GM03348 (cell line): ENCODE data around the gene DCD.
"Not testable (repeated sequence)": the region's sequence is repeated elsewhere in the genome, so short reads cannot be mapped to it uniquely, and the experiment has no call there.

Source experiments
- DNase-seq: peaks from one replicate; pipeline ENCODE4 v3.0.0; 2012; ENCODE audit warnings: low spot score

The DCD gene

GRCh38 chr12:54653025-54653424 lies 4.9 kb upstream of the DCD start:
- DNase-seq, result no peak

- no peak for DNase-seq
Measured at GRCh38 chr12:54650889-54651288, 2.7 kb upstream of the DCD start.

- no peak for DNase-seq
Measured at GRCh38 chr12:54650409-54650808, 2.2 kb upstream of the DCD start.

GRCh38 chr12:54649825-54650224 lies 1.7 kb upstream of the DCD start:
- no peak for DNase-seq

DNA sequence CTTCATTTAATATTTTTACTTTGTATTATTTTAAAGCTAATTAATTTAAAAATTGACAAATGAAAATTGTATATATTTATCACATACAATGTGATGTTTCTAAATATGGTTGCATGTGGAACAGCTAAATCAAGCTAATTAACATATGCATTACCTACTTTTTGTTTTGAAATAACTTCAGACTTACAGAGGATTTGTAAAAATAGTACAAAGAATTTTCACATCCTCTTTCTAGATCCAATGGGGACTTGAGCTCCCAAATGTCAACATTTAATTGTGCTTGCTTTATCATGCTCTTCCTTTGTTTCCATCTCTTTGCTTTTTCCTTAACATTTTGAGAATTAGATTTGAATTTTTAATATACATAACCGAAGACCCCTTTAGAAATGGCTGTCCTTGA lies 6.6 kb downstream of the DCD start:
- no peak for DNase-seq

DNA sequence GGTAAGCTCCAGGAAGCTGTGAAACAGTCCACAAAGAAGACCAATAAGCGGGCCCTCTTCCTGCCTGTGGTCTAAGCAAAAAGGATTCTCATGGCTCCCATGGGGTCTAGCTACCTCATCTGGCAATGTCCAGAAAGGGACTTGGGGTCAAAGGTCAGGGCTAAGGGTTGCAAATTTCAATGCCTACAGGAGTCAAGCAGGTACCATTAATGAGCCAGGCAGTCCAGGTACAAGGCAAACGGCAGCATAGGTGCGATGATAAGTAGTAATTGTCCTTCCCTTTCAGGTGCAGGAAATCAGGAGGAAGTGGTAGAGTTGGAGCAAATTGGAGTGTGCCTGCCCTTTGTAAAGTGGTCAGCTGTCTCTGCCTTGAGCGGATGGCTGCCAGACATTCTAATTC lies 7.1 kb downstream of the DCD start:
- no peak for DNase-seq

DNA sequence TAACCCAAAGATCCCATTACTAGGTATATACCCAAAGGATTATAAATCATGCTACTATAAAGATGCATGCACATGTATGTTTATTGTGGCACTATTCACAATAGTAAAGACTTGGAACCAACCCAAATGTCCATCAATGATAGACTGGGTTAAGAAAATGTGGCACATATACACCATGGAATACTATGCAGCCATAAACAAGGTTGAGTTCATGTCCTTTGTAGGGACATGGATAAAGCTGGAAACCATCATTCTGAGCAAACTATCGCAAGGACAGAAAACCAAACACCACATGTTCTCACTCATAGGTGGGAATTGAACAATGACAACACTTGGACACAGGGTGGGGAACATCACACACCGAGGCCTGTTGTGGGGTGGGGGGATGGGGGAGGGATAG lies 9.1 kb downstream of the DCD start:
- not testable (repeated sequence) for DNase-seq

DNA sequence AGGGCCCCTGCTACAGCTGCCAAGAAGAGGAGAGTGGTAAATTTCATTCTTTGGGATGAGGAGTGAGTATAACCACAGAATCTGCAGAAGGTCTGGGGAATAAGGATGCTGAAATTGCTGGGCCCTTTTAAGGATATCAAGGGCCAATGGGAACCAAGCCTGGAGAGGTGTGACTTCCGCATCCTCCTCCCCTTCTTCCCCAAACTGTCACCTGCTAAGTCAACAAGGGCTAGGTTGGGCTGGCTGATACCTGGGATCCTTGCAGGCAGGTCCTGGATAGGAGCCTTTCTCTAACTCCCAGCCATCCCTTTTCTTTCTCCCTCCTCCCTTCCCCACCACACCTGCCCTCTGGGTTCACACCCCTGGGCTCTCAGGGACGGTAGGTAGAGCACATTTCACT lies 13.4 kb downstream of the DCD start, which contains the start of gene LACRT:
LACRT (minus strand) TSS at position 101 of the 400 bp plus-strand sequence; CDS start at position 47, 54 bp downstream.
- DNase-seq, result no peak

GRCh38 chr12:54631988-54632728 lies 16.0 kb downstream of the DCD start:
- no peak for DNase-seq

DNA sequence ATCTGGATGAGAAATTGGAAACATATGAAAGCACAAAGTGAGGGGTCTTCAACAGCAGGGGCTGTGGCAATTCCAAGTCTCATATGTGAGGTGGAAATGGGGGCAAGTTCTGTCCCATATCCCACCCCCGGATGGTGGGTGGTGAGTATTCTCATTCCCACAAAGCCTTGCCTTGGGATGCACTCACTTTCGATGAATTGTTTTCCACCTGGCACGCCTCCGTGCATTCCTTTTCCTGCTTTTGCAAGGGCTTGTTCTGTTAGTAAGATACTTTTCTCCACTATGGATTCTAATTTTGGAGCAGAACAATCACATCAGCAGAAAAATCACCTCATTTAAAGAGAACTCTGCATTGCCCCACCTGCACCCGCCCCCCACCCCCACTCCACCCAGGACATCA lies 16.6 kb downstream of the DCD start:
- DNase-seq, result no peak

DNA sequence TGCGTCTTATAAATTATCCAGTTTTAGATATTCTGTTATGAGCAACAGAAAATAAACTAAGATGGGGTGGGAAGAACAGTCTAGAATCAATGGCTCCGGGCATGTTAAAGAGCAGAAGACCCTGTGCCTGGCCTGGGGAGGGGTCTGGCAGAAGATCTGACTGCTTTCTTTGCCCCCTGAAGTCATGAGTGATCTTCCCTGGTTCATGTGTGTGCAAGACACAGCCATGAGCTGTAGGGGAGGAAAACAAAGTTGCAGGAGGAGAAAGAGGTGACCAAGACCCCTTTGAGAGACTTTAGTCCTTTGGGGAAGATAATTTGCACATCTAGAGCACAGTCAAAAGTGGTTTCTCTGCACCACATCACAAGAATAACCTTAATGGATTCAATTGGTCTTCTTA lies 18.2 kb downstream of the DCD start:
- DNase-seq, result no peak

GRCh38 chr12:54628186-54628846 lies 19.8 kb downstream of the DCD start:
- no peak for DNase-seq

DNA sequence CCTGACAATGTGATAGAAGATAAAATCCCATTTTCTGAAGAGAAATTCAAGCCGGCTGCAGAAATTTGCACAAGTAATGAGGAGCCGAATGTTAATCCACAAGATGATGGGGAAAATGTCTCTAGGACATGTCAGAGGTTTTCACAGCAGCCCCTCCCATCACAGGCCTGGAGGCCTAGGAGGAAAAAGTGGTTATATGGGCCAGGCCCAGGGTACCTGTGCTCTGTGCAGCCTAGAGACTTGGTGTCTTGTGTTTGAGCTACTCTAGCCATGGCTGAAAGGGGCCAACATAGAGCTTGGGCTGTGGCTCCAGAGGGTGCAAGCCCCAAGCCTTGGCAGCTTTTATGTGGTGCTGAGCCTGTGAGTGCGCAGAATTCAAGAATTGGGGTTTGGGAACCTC lies 20.9 kb downstream of the DCD start:
- DNase-seq, result no peak

- DNase-seq, result no peak
Measured at GRCh38 chr12:54625598-54625997, 22.6 kb downstream of the DCD start.

DNA sequence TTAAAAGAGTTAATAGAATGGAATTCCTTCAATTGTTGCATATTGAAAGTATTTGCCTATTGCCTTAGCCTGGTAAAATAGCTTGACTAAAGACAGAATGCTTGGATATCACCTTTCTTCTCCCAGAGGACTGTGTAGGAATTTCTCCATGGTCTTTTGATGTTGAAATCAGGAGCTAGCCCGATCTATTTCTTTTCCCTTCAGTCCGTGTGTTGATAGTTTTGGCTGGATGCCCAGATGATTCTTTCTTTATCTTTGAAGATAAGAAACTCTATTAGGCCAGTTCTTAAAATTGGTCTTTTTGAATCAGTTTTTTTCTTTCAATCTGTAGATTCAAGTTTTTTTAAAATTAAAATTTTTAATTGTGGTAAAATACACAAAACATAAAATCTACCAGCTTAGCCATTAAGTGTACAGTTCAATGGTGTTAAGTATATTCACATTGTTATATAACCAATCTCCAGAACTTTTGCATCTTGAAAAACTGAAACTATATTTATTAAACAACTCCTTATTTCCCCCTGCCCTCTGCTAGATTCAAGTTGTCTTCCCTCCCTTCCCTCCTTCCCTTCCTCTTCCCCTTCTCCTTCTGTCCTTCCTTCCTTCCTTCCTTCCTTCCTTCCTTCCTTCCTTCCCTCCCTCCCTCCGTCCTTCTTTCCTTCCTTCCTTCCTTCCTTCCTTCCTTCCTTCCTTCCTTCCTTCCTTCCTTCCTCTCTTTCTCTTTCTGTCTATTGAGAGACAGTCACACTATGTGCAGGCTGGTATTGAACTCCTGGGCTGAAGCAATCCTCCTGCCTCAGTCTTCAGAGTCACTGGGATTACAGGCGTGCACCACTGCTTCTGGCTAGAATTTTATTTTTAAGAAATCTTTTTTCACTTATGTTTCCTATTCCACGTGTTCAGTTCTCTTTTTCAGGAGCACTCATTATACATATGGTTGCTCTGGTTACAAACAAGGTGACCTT lies 23.6 kb downstream of the DCD start:
- DNase-seq, result no peak

GRCh38 chr12:54622463-54623183 lies 25.5 kb downstream of the DCD start:
- no peak for DNase-seq

GRCh38 chr12:54616933-54617680 lies 31.1 kb downstream of the DCD start:
- DNase-seq, result no peak

GRCh38 chr12:54612225-54612750 lies 35.9 kb downstream of the DCD start:
- no peak for DNase-seq

GRCh38 chr12:54611715-54612149 lies 36.4 kb downstream of the DCD start:
- DNase-seq, result no peak

- no peak for DNase-seq
Measured at GRCh38 chr12:54608769-54609168, 39.4 kb downstream of the DCD start.

- no peak for DNase-seq
Measured at GRCh38 chr12:54608156-54608555, 40.0 kb downstream of the DCD start.
